H1 (cell line): ENCODE data around the gene HTR1B. TPM values are rescaled to one million over a fixed set of nuclear protein-coding genes. Genes with fewer than 3 reads are reported as not detected.

Experiments used
- CHD1 ChIP-seq: IDR thresholded peaks from 2 replicates; pipeline ENCODE4 v1.6.1; 2012; ENCODE audit warnings: low read depth, low read length, improper control_type of control experiment
- EP300 ChIP-seq, 2 experiments: IDR thresholded peaks; 1 replicate in 1 of 2; 2 replicates in 1 of 2; pipeline ENCODE4 v1.6.1; 2011 to 2012; ENCODE audit warnings: low read depth in 2 of 2, low read length in 2 of 2, mild to moderate bottlenecking in 2 of 2, borderline replicate concordance in 1 of 2, inconsistent platforms in 1 of 2, moderate library complexity in 1 of 2
- KDM4A ChIP-seq: IDR thresholded peaks from one replicate; pipeline ENCODE4 v1.7.1; 2012; ENCODE audit warnings: low read depth, mild to moderate bottlenecking, moderate library complexity, low read length, inconsistent platforms; ENCODE audit not compliant: severe bottlenecking
- TBP ChIP-seq: IDR thresholded peaks from 2 replicates; pipeline ENCODE4 v1.6.1; 2011; ENCODE audit warnings: low read depth, low read length, improper control_type of control experiment
- ZNF274 ChIP-seq: IDR thresholded peaks from 2 replicates; pipeline ENCODE4 v1.7.0; 2012; ENCODE audit warnings: low read length, borderline replicate concordance; ENCODE audit errors: extremely low read depth
- polyA plus RNA-seq, 7 experiments: library from polyadenylated mRNA; depleted of rRNA in 3 of 7; stranded (reverse) in 5 of 7; unstranded in 2 of 7; fragments of >200 nt in 5 of 7; fragments of 200-250 nt in 2 of 7; gene quantifications; 1 replicate in 5 of 7; 2 replicates in 1 of 7; 4 replicates in 1 of 7; pipeline versions ENCODE4 v1.2.1 to v1.2.3, GENCODE V29; 2011 to 2013; ENCODE audit warnings: missing spikeins in 2 of 7, mixed read lengths in 2 of 7
- total RNA-seq: library from RNA; stranded (reverse); fragmentation: NEBNext Ultra II Directional; extraction: Animal tissue kit (Norgen Biotek cat#: 25700); gene quantifications from 2 replicates; pipeline ENCODE4 v1.2.1, GENCODE V29; 2021
- TF ChIP-seq, protein P1 (sequence below): IDR thresholded peaks from 2 replicates; pipeline ENCODE4 v1.6.1; 2012; ENCODE audit warnings: low read length, inconsistent platforms

Gene HTR1B
- total and polyA plus RNA-seq, 2 of the 8 experiments (the other 6 are each of a cell fraction or from before 2014, with no cell fraction given): 1.1 to 1.4 TPM

DNA sequence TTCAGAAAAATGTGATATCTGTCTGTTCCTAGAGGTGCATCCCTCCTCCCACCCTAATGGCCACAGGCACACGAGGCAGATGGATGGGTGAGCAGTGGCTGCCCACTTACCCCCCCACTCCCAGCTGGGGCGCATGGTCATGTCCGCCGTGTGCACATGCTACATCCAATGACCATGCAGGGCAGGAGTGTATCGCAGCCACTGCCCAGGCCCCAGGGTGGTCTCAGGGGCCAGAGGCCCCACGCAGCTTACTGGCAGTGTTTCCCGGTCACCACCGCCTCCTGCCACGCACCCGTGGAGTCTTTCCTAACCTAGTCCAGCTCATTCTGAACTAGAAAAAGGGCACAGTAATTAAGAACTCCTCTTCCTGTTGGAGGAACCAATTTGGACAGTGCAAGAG, 11.7 kb upstream of the HTR1B start (continued):
- TF ChIP-seq CHD1: no peak
- no peak for TF ChIP-seq ZNF274
- no peak for TF ChIP-seq EP300 (IDR thresholded peaks at IDR 0.05; ENCODE audit: borderline replicate concordance in 1 of 2, low read depth in 2 of 2, low read length in 2 of 2)
- TF ChIP-seq TBP: no peak
- TF ChIP-seq KDM4A: no peak
- TF ChIP-seq, protein P1, sequence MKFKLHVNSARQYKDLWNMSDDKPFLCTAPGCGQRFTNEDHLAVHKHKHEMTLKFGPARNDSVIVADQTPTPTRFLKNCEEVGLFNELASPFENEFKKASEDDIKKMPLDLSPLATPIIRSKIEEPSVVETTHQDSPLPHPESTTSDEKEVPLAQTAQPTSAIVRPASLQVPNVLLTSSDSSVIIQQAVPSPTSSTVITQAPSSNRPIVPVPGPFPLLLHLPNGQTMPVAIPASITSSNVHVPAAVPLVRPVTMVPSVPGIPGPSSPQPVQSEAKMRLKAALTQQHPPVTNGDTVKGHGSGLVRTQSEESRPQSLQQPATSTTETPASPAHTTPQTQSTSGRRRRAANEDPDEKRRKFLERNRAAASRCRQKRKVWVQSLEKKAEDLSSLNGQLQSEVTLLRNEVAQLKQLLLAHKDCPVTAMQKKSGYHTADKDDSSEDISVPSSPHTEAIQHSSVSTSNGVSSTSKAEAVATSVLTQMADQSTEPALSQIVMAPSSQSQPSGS: no peak
